ENCODE data around the gene WFDC13.
"Not testable (repeated sequence)": the region's sequence is repeated elsewhere in the genome, so short reads cannot be mapped to it uniquely, and the experiment has no call there.

Gene WFDC13

DNA sequence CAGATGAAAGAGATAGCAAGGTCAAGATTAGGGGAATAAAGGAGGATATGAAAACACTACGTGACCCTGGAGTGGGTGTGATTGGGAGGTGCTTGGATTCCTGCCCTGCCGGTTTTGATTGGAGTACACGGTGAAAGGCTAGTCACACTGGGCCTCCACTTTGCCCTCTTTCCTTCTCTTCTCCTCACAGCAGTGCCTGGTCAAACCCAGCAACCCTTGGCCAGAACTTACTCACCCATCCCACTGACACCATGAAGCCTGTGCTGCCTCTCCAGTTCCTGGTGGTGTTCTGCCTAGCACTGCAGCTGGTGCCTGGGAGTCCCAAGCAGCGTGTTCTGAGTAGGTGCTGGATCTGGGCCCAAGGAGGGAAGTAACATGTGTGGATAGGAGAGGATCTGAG, at the start of gene WFDC13:
Gene WFDC13, plus strand, starts transcription at position 166 of the 400 bp plus-strand sequence. Its CDS starts 86 bp downstream, at position 252.
- Histone ChIP-seq H2AFZ (ENCODE audit: low read length) (no peak within 1 kb of the TSS), H3F3A (ENCODE audit: insufficient read depth, low read length) (no peaks in the 10 kb centered on the region), H3K9me3 (ENCODE audit: low read length) (no peaks in the 10 kb centered on the region), H3K9me2 (ENCODE audit: low read depth, low read length) (no peaks in the 10 kb centered on the region), H4K20me1 (ENCODE audit: insufficient read depth, low read length) (no peaks in the 10 kb centered on the region), H3K27ac (ENCODE audit: low read depth, low read length, poor library complexity, severe bottlenecking) (no peak within 1 kb of the TSS), H3K4me2 (ENCODE audit: low read length) (no peak within 1 kb of the TSS), H3K27me3 (ENCODE audit: insufficient read depth, low read length) (no peaks in the 10 kb centered on the region), H3K36me3 (ENCODE audit: insufficient read depth, low read length) (no peaks in the 10 kb centered on the region), H3K4me1 (ENCODE audit: insufficient read depth, low read length, severe bottlenecking) (no peaks in the 10 kb centered on the region), H3K9ac (ENCODE audit: low read length) (no peak within 1 kb of the TSS), H3K4me3 (ENCODE audit: low read depth, low read length, poor library complexity, severe bottlenecking) (no peak within 1 kb of the TSS), H3K79me2 (ENCODE audit: insufficient read depth, low read length) (no peaks in the 10 kb centered on the region)
- no peak for TF ChIP-seq CTCF (IDR thresholded peaks at IDR 0.05; ENCODE audit: low read length)
- no peak for TF ChIP-seq EZH2 (IDR thresholded peaks at IDR 0.05; ENCODE audit: borderline replicate concordance, low read length)

GRCh38 chr20:45657038-45657437, 44.8 kb upstream of the WFDC13 start:
- not testable (repeated sequence) for H3K9ac ChIP-seq (ENCODE audit: low read length); H3K9me2 ChIP-seq (ENCODE audit: low read depth, low read length); H3K4me1 ChIP-seq (ENCODE audit: insufficient read depth, low read length, severe bottlenecking); H3K27me3 ChIP-seq (ENCODE audit: insufficient read depth, low read length); H3K4me2 ChIP-seq (ENCODE audit: low read length); H3K79me2 ChIP-seq (ENCODE audit: insufficient read depth, low read length); H2AFZ ChIP-seq (ENCODE audit: low read length); H4K20me1 ChIP-seq (ENCODE audit: insufficient read depth, low read length); H3K27ac ChIP-seq (ENCODE audit: low read depth, low read length, poor library complexity, severe bottlenecking); H3K36me3 ChIP-seq (ENCODE audit: insufficient read depth, low read length); H3K4me3 ChIP-seq (ENCODE audit: low read depth, low read length, poor library complexity, severe bottlenecking); H3K9me3 ChIP-seq (ENCODE audit: low read length); H3F3A ChIP-seq (ENCODE audit: insufficient read depth, low read length)

- Histone ChIP-seq H2AFZ (ENCODE audit: low read length) (no peak within 1 kb of the TSS), H3K4me2 (ENCODE audit: low read length) (no peak within 1 kb of the TSS), H3K36me3 (ENCODE audit: insufficient read depth, low read length) (no peaks in the 10 kb centered on the region), H3K27ac (ENCODE audit: low read depth, low read length, poor library complexity, severe bottlenecking) (no peak within 1 kb of the TSS), H3F3A (ENCODE audit: insufficient read depth, low read length) (no peaks in the 10 kb centered on the region), H4K20me1 (ENCODE audit: insufficient read depth, low read length) (no peaks in the 10 kb centered on the region), H3K9me2 (ENCODE audit: low read depth, low read length) (no peaks in the 10 kb centered on the region), H3K9ac (ENCODE audit: low read length) (no peak within 1 kb of the TSS), H3K27me3 (ENCODE audit: insufficient read depth, low read length) (0 out of 2 replicates have a peak, but pooled peaks cover 3% of the 10 kb centered on the region), H3K4me3 (ENCODE audit: low read depth, low read length, poor library complexity, severe bottlenecking) (no peak within 1 kb of the TSS), H3K4me1 (ENCODE audit: insufficient read depth, low read length, severe bottlenecking) (no peaks in the 10 kb centered on the region), H3K79me2 (ENCODE audit: insufficient read depth, low read length) (no peaks in the 10 kb centered on the region), H3K9me3 (ENCODE audit: low read length) (no peaks in the 10 kb centered on the region)
- TF ChIP-seq CTCF (IDR thresholded peaks at IDR 0.05; ENCODE audit: low read length) (no peak), EZH2 (IDR thresholded peaks at IDR 0.05; ENCODE audit: borderline replicate concordance, low read length) (no peak)
Measured at GRCh38 chr20:45670139-45670538, 31.7 kb upstream of the WFDC13 start, which contains the start of gene WFDC11. Gene WFDC11 (minus strand): TSS chr20:45670239. CDS start chr20:45650600, 19,639 bp downstream.

DNA sequence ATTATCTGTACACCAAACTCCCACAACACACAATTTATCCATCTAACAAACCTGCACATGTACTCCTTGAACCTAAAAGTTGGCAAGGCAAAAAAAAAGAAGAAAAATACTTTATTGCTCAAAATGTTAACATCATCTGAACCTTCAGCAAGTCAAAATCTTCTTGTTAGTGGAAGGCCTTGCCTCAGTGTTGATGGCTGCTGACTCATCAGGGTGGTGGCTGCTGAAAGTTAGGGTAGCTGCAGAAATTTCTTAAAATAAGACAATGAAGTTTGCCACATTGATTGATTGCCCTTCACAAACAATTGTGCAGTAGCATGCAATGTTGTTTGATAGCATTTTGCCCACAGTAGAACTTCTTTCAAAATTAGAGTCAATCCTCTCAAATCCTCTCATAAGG, 29.1 kb upstream of the WFDC13 start:
- H4K20me1 ChIP-seq (ENCODE audit: insufficient read depth, low read length) = no peaks in the 10 kb centered on the region
- no peaks in the 10 kb centered on the region for H3K9me3 ChIP-seq (ENCODE audit: low read length)
- H3K79me2 ChIP-seq (ENCODE audit: insufficient read depth, low read length) = no peaks in the 10 kb centered on the region
- no peaks in the 10 kb centered on the region for H3K36me3 ChIP-seq (ENCODE audit: insufficient read depth, low read length)
- H3K4me1 ChIP-seq (ENCODE audit: insufficient read depth, low read length, severe bottlenecking) = no peaks in the 10 kb centered on the region
- H3F3A ChIP-seq (ENCODE audit: insufficient read depth, low read length) = no peaks in the 10 kb centered on the region
- H3K9me2 ChIP-seq (ENCODE audit: low read depth, low read length) = no peaks in the 10 kb centered on the region
- H3K4me3 ChIP-seq (ENCODE audit: low read depth, low read length, poor library complexity, severe bottlenecking) = no peak overlapping the region
- no peak overlapping the region for H3K9ac ChIP-seq (ENCODE audit: low read length)
- TF ChIP-seq CTCF (IDR thresholded peaks at IDR 0.05; ENCODE audit: low read length) (no peak), EZH2 (IDR thresholded peaks at IDR 0.05; ENCODE audit: borderline replicate concordance, low read length) (no peak)
- H3K27me3 ChIP-seq (ENCODE audit: insufficient read depth, low read length) = 0 out of 2 replicates have a peak, but pooled peaks cover 3% of the 10 kb centered on the region
- H2AFZ ChIP-seq (ENCODE audit: low read length) = no peak overlapping the region
- no peak overlapping the region for H3K4me2 ChIP-seq (ENCODE audit: low read length)
- no peak overlapping the region for H3K27ac ChIP-seq (ENCODE audit: low read depth, low read length, poor library complexity, severe bottlenecking)

All from OCI-LY1 (cell line).